PC-3 (cell line): ENCODE data around the gene TIMP2. TPM values are rescaled to one million over a fixed set of nuclear protein-coding genes. Genes with fewer than 3 reads are reported as not detected.

Source experiments
- ATAC-seq: fragments of 200-7000 bp; cut with Tn5 transposase; 2 replicates; pipeline ENCODE4 v1.9.1; 2020; ENCODE audit warnings: mild to moderate bottlenecking, moderate library complexity
- BruUV-seq: library from RNA; stranded (reverse); fragments of 400-500 nt; replicated peaks from 2 replicates; lab custom pipeline; 2021; lab: Mats Ljungman, UMichigan
- CTCF ChIA-PET: fragments of 300-600 bp; sonication (Branson Sonifier 250); formaldehyde crosslinking; loops from one replicate; lab custom pipeline; 2022; ENCODE audit warnings: antibody characterized with exemption; lab: Charles Lee
- POLR2A ChIA-PET: fragments of 300-600 bp; sonication (Branson Sonifier 250); formaldehyde crosslinking; loops from one replicate; lab custom pipeline; 2022; ENCODE audit warnings: antibody characterized with exemption; ENCODE audit not compliant: unreplicated experiment; lab: Charles Lee
- DNase-seq: peaks from one replicate; pipeline ENCODE4 v3.0.0-alpha.2; 2015
- H2AFZ ChIP-seq: fragments of 300-600 bp; sonication (generic); 2 replicates; pipeline ENCODE4 v1.6.0; 2016; ENCODE audit warnings: antibody characterized with exemption, low read length
- H3F3A ChIP-seq: fragments of 300-600 bp; sonication (generic); one replicate; pipeline ENCODE4 v1.6.0; 2017; ENCODE audit warnings: antibody characterized with exemption, low read length, control low read depth, mild to moderate bottlenecking; ENCODE audit not compliant: unreplicated experiment
- H3K27ac ChIP-seq: fragments of 300-600 bp; sonication (generic); 2 replicates; pipeline ENCODE4 v1.5.1; 2016; ENCODE audit warnings: mild to moderate bottlenecking, low read length
- H3K27me3 ChIP-seq: fragments of 300-600 bp; sonication (generic); 2 replicates; pipeline ENCODE4 v1.6.1; 2016; ENCODE audit warnings: low read length, mixed read lengths
- H3K36me3 ChIP-seq: fragments of 300-600 bp; sonication (generic); 2 replicates; pipeline ENCODE4 v1.6.1; 2016; ENCODE audit warnings: low read depth, mixed run types, low read length, mixed read lengths
- H3K4me1 ChIP-seq: fragments of 300-600 bp; sonication (generic); 2 replicates; pipeline ENCODE4 v1.5.1; 2016; ENCODE audit warnings: low read length; ENCODE audit not compliant: insufficient read depth
- H3K4me2 ChIP-seq: fragments of 300-600 bp; sonication (generic); 2 replicates; pipeline ENCODE4 v1.6.0; 2016; ENCODE audit warnings: low read length
- H3K4me3 ChIP-seq: fragments of 300-600 bp; sonication (generic); 2 replicates; pipeline ENCODE4 v1.5.1; 2016; ENCODE audit warnings: mild to moderate bottlenecking, low read length, mixed read lengths
- H3K79me2 ChIP-seq: fragments of 300-600 bp; sonication (generic); 2 replicates; pipeline ENCODE4 v1.6.1; 2017; ENCODE audit warnings: low read length, mixed read lengths
- H3K9ac ChIP-seq: fragments of 300-600 bp; sonication (generic); 2 replicates; pipeline ENCODE4 v1.6.0; 2016; ENCODE audit warnings: mild to moderate bottlenecking, low read length
- H3K9me2 ChIP-seq: fragments of 300-600 bp; sonication (generic); replicated peaks from 2 replicates; pipeline ENCODE4 v1.6.1; 2016; ENCODE audit warnings: mixed run types, low read length, mixed read lengths
- H3K9me3 ChIP-seq: fragments of 300-600 bp; sonication (generic); 2 replicates; pipeline ENCODE4 v1.6.1; 2016; ENCODE audit warnings: low read length, mixed read lengths
- H4K20me1 ChIP-seq: fragments of 300-600 bp; sonication (generic); 2 replicates; pipeline ENCODE4 v1.6.1; 2016; ENCODE audit warnings: low read length, mixed read lengths
- CTCF ChIP-seq: fragments of 300-600 bp; sonication (generic); conservative IDR thresholded peaks from 2 replicates; pipeline ENCODE4 v1.5.1; 2017; ENCODE audit warnings: antibody characterized with exemption, low read depth, mild to moderate bottlenecking, low read length
- EZH2 ChIP-seq: fragments of 300-600 bp; sonication (generic); IDR thresholded peaks from one replicate; pipeline ENCODE4 v1.6.1; 2017; ENCODE audit warnings: antibody characterized with exemption, mild to moderate bottlenecking, low read length; ENCODE audit not compliant: unreplicated experiment
- EZH2phosphoT487 ChIP-seq: fragments of 300-600 bp; sonication (generic); IDR thresholded peaks from 2 replicates; pipeline ENCODE4 v1.6.1; 2018; ENCODE audit warnings: mild to moderate bottlenecking, antibody characterized with exemption, low read length, borderline replicate concordance
- intact Hi-C: fragments of 100-400 bp; cut with micrococcal nuclease; formaldehyde crosslinking; loops from 2 replicates; pipeline ENCODE4 v1.9.0; 2023
- total RNA-seq: library from RNA; depleted of rRNA; stranded (reverse); fragments of >200 nt; gene quantifications from 2 replicates; pipeline ENCODE4 v1.2.3, GENCODE V29; 2014

The TIMP2 gene
- total RNA-seq, 1 experiment from 2014 or later: 60.1 TPM

DNA sequence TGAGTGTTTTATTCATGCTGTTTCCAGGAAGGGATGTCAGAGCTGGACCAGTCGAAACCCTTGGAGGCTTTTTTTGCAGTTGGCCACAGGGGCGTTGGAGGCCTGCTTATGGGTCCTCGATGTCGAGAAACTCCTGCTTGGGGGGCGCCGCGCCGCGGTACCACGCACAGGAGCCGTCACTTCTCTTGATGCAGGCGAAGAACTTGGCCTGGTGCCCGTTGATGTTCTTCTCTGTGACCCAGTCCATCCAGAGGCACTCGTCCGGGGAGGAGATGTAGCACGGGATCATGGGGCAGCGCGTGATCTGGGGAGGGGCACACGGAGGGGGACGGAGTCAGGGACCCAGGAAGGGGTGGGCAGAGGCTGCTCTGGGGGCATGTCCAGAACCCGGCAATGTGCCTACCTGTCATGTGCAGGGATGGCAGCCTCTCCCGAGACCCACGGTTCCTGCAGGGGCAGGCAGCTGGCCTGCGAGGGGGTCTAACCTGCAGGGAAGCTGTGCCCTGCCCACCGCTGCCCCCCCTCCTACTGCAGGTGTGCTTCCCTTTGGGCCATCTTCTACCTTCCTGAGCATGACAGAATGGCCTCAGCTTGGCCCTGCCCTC lies 69.5 kb downstream of the TIMP2 start:
- H3K9ac ChIP-seq: no peak overlapping the region
- H3K79me2 ChIP-seq: no peaks in the 10 kb centered on the region
- no peaks in the 10 kb centered on the region for H3K9me2 ChIP-seq
- TF ChIP-seq EZH2phosphoT487 (no peak), CTCF (no peak), EZH2 (no peak)
- H3K4me2 ChIP-seq: no peak overlapping the region
- H3K27ac ChIP-seq: no peak overlapping the region
- H3K36me3 ChIP-seq: peaks cover 3% of the 10 kb centered on the region; the same call in 1 of the 2 replicates
- POLR2A ChIA-PET: no interaction called here
- H3K27me3 ChIP-seq: no peaks in the 10 kb centered on the region
- no peaks in the 10 kb centered on the region for H3K9me3 ChIP-seq
- no peak overlapping the region for H2AFZ ChIP-seq
- no peaks in the 10 kb centered on the region for H3F3A ChIP-seq
- H3K4me3 ChIP-seq: no peak overlapping the region
- ATAC-seq (no peak), DNase-seq (no peak)
- BruUV-seq: no TSS peak
- H3K4me1 ChIP-seq: no peaks in the 10 kb centered on the region
- H4K20me1 ChIP-seq: no peaks in the 10 kb centered on the region
- intact Hi-C loops: no loop called here
- CTCF ChIA-PET: no interaction called here

DNA sequence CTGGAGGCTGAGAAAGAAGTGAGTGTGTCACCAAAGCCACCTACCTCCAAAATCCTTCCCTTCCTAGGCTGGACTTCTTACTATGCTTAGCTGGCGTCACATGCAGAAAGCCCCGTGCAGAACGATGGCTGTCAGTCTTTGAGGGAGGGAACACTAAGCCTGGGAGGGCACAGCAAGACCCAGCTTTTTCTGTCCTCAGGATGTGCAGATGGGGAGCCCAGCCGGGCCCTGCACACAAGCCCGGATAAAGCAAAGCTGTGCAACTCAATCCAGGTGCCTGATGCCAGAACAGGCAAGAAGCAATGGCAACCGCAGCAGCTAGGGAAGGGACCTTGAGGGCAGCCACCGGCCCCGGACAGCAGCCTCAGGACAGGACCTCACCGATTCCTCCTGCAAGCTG lies 70.7 kb downstream of the TIMP2 start:
- ATAC-seq: no peak
- TF ChIP-seq CTCF: no peak
- TF ChIP-seq EZH2: no peak
- no peak for TF ChIP-seq EZH2phosphoT487
- POLR2A ChIA-PET: no interaction called here
- no peak overlapping the region for H3K27ac ChIP-seq
- CTCF ChIA-PET: no interaction called here
- intact Hi-C loops: no loop called here
- H3K27me3 ChIP-seq: no peaks in the 10 kb centered on the region
- no peaks in the 10 kb centered on the region for H3K9me3 ChIP-seq
- H3K9ac ChIP-seq: no peak overlapping the region
- H3K36me3 ChIP-seq: peaks cover 3% of the 10 kb centered on the region; the same call in 1 of the 2 replicates
- no peaks in the 10 kb centered on the region for H3F3A ChIP-seq
- no peaks in the 10 kb centered on the region for H3K9me2 ChIP-seq
- no peak overlapping the region for H3K4me3 ChIP-seq
- BruUV-seq: no TSS peak
- no peak overlapping the region for H2AFZ ChIP-seq
- no peaks in the 10 kb centered on the region for H3K4me1 ChIP-seq
- H4K20me1 ChIP-seq: no peaks in the 10 kb centered on the region
- no peaks in the 10 kb centered on the region for H3K79me2 ChIP-seq
- H3K4me2 ChIP-seq: no peak overlapping the region
- no peak for DNase-seq

- TF ChIP-seq EZH2phosphoT487 (no peak), EZH2 (no peak), CTCF (no peak)
- Histone ChIP-seq H3K79me2 (no peaks in the 10 kb centered on the region), H3K4me1 (no peaks in the 10 kb centered on the region), H3K9me2 (no peaks in the 10 kb centered on the region), H3K27ac (no peak overlapping the region), H2AFZ (no peak overlapping the region), H3F3A (no peaks in the 10 kb centered on the region), H4K20me1 (no peaks in the 10 kb centered on the region), H3K4me3 (no peak overlapping the region), H3K4me2 (no peak overlapping the region), H3K9me3 (no peaks in the 10 kb centered on the region), H3K36me3 (peaks cover 3% of the 10 kb centered on the region; the same call in 1 of the 2 replicates), H3K9ac (no peak overlapping the region), H3K27me3 (no peaks in the 10 kb centered on the region)
- ATAC-seq: no peak
- POLR2A ChIA-PET: no interaction called here
- CTCF ChIA-PET: no interaction called here
- intact Hi-C loops: no loop called here
- no peak for DNase-seq
- TSS peak; percentile 55 for BruUV-seq
Observed at GRCh38 chr17:78853926-78854394, 71.2 kb downstream of the TIMP2 start.
